Keratinocyte (primary cell): ENCODE results near the gene SLC39A11. TPM values are rescaled to one million over a fixed set of nuclear protein-coding genes. Genes with fewer than 3 reads are reported as not detected.
A peak's percentile ranks its signal among the peaks of the same experiment; 100 is the strongest.

Source experiments
- DNase-seq: peaks from one replicate; pipeline ENCODE4 v3.0.0-alpha.2; 2011; ENCODE audit warnings: low read depth, missing footprints, low spot score
- FAIRE-seq: peaks from 2 replicates; lab custom pipeline; 2011; peaks lifted over from hg19 to GRCh38; lab: Jason Lieb, UNC
- H2AFZ ChIP-seq: 2 replicates; pipeline ENCODE4 v1.6.0; 2012; ENCODE audit warnings: low read length, control low read depth, inconsistent platforms; ENCODE audit not compliant: control insufficient read depth
- H3K27ac ChIP-seq: 2 replicates; pipeline ENCODE4 v1.5.1; 2011; ENCODE audit warnings: low read length; ENCODE audit not compliant: control insufficient read depth, insufficient read depth
- H3K27me3 ChIP-seq: 3 replicates; pipeline ENCODE4 v1.6.0; 2011; ENCODE audit warnings: low read length; ENCODE audit not compliant: control insufficient read depth, insufficient read depth; ENCODE audit errors: extremely low read depth
- H3K36me3 ChIP-seq, 2 experiments: 2 replicates in 1 of 2; 3 replicates in 1 of 2; pipeline ENCODE4 v1.5.1; 2011; ENCODE audit warnings: low read length in 2 of 2, mild to moderate bottlenecking in 1 of 2; ENCODE audit not compliant: control insufficient read depth in 2 of 2, insufficient read depth in 2 of 2; ENCODE audit errors: extremely low read depth in 1 of 2
- H3K4me1 ChIP-seq: 3 replicates; pipeline ENCODE4 v1.5.1; 2011; ENCODE audit warnings: low read length; ENCODE audit not compliant: control insufficient read depth, insufficient read depth; ENCODE audit errors: extremely low read depth
- H3K4me2 ChIP-seq: 3 replicates; pipeline ENCODE4 v1.6.0; 2011; ENCODE audit warnings: low read depth, low read length; ENCODE audit not compliant: control insufficient read depth, insufficient read depth; ENCODE audit errors: extremely low read depth
- H3K4me3 ChIP-seq, 3 experiments: fragments of 200-600 bp in 1 of 3; sonication (generic) in 1 of 3; 2 replicates in 2 of 3; 3 replicates in 1 of 3; pipeline ENCODE4 v1.5.1; 2011 to 2016; ENCODE audit warnings: low read length in 3 of 3, mild to moderate bottlenecking in 3 of 3, control low read depth in 2 of 3, inconsistent platforms in 1 of 3, low read depth in 1 of 3, mixed read lengths in 1 of 3, mixed run types in 1 of 3, moderate library complexity in 1 of 3; ENCODE audit not compliant: control insufficient read depth in 2 of 3, insufficient read depth in 2 of 3; ENCODE audit errors: extremely low read depth in 1 of 3
- H3K79me2 ChIP-seq: 2 replicates; pipeline ENCODE4 v1.6.0; 2012; ENCODE audit warnings: low read length; ENCODE audit not compliant: control insufficient read depth, insufficient read depth
- H3K9ac ChIP-seq: 3 replicates; pipeline ENCODE4 v1.6.0; 2011; ENCODE audit warnings: low read length; ENCODE audit not compliant: control insufficient read depth, insufficient read depth; ENCODE audit errors: extremely low read depth
- H3K9me1 ChIP-seq: 3 replicates; pipeline ENCODE4 v1.6.0; 2011; ENCODE audit warnings: low read length; ENCODE audit not compliant: control insufficient read depth, insufficient read depth; ENCODE audit errors: extremely low read depth
- H3K9me3 ChIP-seq: 2 replicates; pipeline ENCODE4 v1.5.1; 2012; ENCODE audit warnings: low read depth, low read length; ENCODE audit not compliant: control insufficient read depth
- H4K20me1 ChIP-seq: 3 replicates; pipeline ENCODE4 v1.6.0; 2011; ENCODE audit warnings: low read length; ENCODE audit not compliant: control insufficient read depth, insufficient read depth; ENCODE audit errors: extremely low read depth
- CTCF ChIP-seq, 3 experiments: IDR thresholded peaks in 1 of 3; conservative IDR thresholded peaks in 1 of 3; optimal IDR thresholded peaks in 1 of 3; 2 replicates in 2 of 3; 3 replicates in 1 of 3; pipeline versions ENCODE3 to v1.5.1; 2011; ENCODE audit warnings: low read length in 3 of 3, mild to moderate bottlenecking in 3 of 3, moderate library complexity in 2 of 3, control low read depth in 1 of 3, inconsistent platforms in 1 of 3; ENCODE audit not compliant: insufficient read depth in 2 of 3; ENCODE audit errors: extremely low read depth in 1 of 3
- EZH2 ChIP-seq: IDR thresholded peaks from one replicate; pipeline ENCODE4 v1.6.1; 2012; ENCODE audit warnings: inconsistent platforms, mild to moderate bottlenecking, low read length, moderate library complexity
- dilution Hi-C: fragments of 300-500 bp; cut with MboI; formaldehyde crosslinking; loops from one replicate; pipeline ENCODE4 v1.7.0; 2020; ENCODE audit warnings: low sequenced_read_pairs; ENCODE audit not compliant: extremely low pct_ligation_motif_present
- polyA plus RNA-seq, 5 experiments: library from polyadenylated mRNA; depleted of rRNA in 3 of 5; stranded (reverse) in 3 of 5; stranded (forward) in 1 of 5; unstranded in 1 of 5; fragments of >200 nt; gene quantifications; 1 replicate in 1 of 5; 2 replicates in 3 of 5; 3 replicates in 1 of 5; pipeline versions ENCODE4 v1.2.1 to v1.2.3, GENCODE V29; 2011 to 2012; ENCODE audit warnings: missing spikeins in 2 of 5, low read depth in 1 of 5, low replicate concordance in 1 of 5

SLC39A11 gene
- polyA plus RNA-seq, 1 donor (not counting 4 experiments of a cell fraction or from before 2014, with no cell fraction given), result 11.5 TPM

- dilution Hi-C loops, result no loop called here
- peak; percentile 88 for FAIRE-seq
- Histone ChIP-seq H3K36me3 (no peaks in the 10 kb centered on the region), H4K20me1 (no peaks in the 10 kb centered on the region), H3K27ac (peak overlapping the region; percentile 71), H3K4me2 (peak overlapping the region; percentile 63), H2AFZ (peak overlapping the region; percentile 42), H3K9me3 (no peaks in the 10 kb centered on the region), H3K9me1 (no peaks in the 10 kb centered on the region), H3K27me3 (no peaks in the 10 kb centered on the region), H3K4me1 (peaks cover 45% of the 10 kb centered on the region), H3K79me2 (no peaks in the 10 kb centered on the region), H3K4me3 (no peak overlapping the region), H3K9ac (peak overlapping the region; percentile 13)
- no peak for DNase-seq
- TF ChIP-seq EZH2 (no peak), CTCF (optimal IDR thresholded peaks at IDR 0.05 in 1 of 3, IDR thresholded peaks at IDR 0.05 in 1 of 3, conservative IDR thresholded peaks at IDR 0.05 in 1 of 3; ENCODE audit: extremely low read depth in 1 of 3, insufficient read depth in 2 of 3, low read length in 3 of 3) (no peak)
Observed at GRCh38 chr17:72613806-72614292, 478.6 kb downstream of the SLC39A11 start.

GRCh38 chr17:72613396-72613795 is 479.1 kb downstream of the SLC39A11 start:
- no peaks in the 10 kb centered on the region for H4K20me1 ChIP-seq
- H3K9me1 ChIP-seq, result no peaks in the 10 kb centered on the region
- H3K4me1 ChIP-seq, result peaks cover 43% of the 10 kb centered on the region
- no peak overlapping the region for H2AFZ ChIP-seq
- H3K4me3 ChIP-seq, result no peak overlapping the region
- no peaks in the 10 kb centered on the region for H3K9me3 ChIP-seq
- FAIRE-seq, result no peak
- peak overlapping the region; percentile 63 for H3K4me2 ChIP-seq
- DNase-seq, result no peak
- no peaks in the 10 kb centered on the region for H3K27me3 ChIP-seq
- no peak for TF ChIP-seq EZH2
- no peak for TF ChIP-seq CTCF (optimal IDR thresholded peaks at IDR 0.05 in 1 of 3, IDR thresholded peaks at IDR 0.05 in 1 of 3, conservative IDR thresholded peaks at IDR 0.05 in 1 of 3; ENCODE audit: extremely low read depth in 1 of 3, insufficient read depth in 2 of 3, low read length in 3 of 3)
- H3K79me2 ChIP-seq, result no peaks in the 10 kb centered on the region
- dilution Hi-C loops, result no loop called here
- peak overlapping the region; percentile 71 for H3K27ac ChIP-seq
- no peaks in the 10 kb centered on the region for H3K36me3 ChIP-seq
- H3K9ac ChIP-seq, result no peak overlapping the region
